Measurements from ENCODE around the gene MINK1. TPM values are rescaled to one million over a fixed set of nuclear protein-coding genes. Genes with fewer than 3 reads are reported as not detected.

The MINK1 gene
- 19.4 and 19.8 TPM in 2 replicates for total RNA-seq (2014; rRNA removed; shearing (Covaris generic))
- 91.4 and 109 TPM in 2 replicates for polyA plus RNA-seq (2014; cell fraction: nucleus; rRNA removed)

DNA sequence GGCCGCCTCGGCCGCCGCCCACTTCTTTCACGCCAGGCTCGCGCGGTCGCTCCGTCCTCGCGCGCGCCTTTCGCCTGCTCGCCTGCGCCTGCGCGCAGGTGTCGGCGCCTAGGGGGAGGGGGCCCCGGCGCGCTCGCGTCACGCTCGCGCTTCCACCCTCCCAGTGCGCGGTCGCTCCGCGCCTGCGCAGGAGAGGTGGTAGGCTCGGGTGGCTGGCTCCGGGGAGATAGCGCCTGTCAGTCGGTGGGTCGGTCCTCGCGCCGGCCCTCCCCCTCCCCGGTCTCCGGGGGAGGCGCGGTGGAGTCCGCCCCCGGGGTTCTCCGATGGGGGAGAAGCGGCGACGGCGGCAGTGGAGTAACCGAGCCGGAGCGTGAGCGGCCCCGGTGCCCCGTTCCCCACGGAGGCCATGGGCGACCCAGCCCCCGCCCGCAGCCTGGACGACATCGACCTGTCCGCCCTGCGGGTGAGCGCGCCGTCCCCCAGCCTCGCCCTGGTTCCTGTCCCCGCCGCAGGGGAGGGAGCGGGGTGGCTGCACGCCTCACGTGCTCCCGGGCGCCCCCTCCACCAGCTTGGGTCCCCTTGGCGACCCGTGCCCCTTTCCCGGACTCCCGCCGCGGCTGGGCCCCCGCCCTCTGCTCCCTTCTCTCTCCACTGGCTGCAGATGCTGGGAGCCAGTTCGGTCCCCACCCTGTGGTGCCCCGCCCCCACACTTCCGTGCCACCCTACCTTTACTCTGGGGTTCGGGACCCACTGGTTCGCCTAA lies at the start of gene MINK1:
MINK1 (plus strand) TSS at position 163 of the 763 bp plus-strand sequence; CDS start at position 407, 244 bp downstream.
- peak; percentile 90 for DNase-seq (ENCODE audit: extremely low read depth, low read depth)

DNA sequence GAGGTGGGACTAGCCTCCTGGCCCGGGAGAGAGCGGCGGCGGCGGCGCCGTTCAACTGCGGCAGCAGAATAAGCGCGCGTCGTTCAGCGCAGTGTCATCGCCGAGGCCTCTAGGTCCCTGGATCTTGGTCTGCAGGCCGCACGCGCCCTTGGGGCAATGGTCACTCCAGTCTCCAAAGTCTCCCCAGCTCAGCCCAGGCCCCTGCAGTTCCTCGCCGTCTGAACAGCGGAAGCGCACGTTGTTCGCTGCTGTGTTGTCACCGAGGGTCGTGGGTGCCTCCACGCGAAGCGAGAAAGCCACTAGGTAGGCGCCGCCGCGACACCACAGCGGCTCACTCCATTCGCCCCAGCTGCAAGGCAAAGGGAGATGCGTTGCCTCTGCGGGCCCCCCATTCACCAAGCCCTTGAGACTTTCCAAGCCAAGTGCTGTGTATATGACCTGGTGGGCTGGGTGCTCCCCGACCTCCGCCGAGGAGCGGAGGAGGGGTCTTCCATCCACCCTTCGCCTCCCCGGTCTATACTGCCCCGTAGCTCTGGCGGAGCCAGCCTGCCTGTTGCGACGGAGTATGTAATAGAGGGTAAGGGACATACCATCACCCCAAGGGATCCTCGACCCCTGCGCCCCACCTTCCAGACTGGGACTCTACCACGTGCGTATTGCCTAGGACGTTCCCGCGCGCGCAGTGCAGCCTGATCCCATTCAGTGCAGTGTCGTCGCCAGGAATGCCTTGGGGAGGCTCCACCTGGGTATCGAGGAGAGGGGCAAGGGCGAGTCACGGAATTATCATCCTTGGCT lies 47.6 kb upstream of the MINK1 start:
- no peak for DNase-seq (ENCODE audit: extremely low read depth, low read depth)

DNA sequence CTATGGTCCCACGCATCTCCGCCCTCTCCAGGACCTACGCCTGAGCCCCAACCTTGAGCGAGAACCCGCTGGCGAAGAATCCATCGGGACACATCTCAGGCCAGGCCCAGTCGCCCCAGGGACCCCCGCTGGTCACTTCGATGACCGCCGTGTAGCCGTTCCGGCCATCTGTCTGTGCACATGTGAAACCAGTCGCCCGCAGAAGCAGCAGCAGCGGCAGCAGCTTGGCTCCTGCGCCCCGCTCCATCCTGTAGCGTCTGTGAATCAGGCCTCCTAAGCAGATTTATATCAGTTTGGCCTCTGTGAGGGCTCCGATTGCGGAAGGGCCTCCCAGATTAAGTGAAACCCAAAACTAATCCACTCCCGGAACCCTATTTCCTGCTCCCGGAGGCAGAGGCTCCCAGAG lies 47.0 kb upstream of the MINK1 start, which contains the start of gene VMO1:
VMO1 (minus strand) TSS at position 259 of the 406 bp plus-strand sequence; CDS start at position 247, 12 bp downstream.
- DNase-seq (ENCODE audit: extremely low read depth, low read depth): no peak

DNA sequence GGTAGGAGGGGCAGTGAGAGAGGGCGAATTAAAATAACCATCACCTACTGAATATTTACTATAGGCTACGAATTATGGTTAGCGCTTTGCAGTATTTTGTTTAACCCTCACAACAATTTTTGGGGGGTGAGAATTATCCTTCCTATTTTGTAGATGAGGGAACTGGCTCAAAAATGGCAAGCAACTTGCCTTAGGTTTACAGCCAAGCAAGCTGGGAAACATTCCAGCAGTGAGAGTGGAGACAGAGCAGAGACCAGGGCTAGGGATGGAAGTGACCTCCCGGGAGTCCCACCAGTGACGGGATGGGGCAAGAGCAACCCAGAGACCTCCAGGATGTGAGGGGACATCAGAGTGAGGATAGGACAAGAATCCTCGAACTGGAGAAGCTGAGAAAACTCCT lies 46.6 kb upstream of the MINK1 start:
- no peak for DNase-seq (ENCODE audit: extremely low read depth, low read depth)

GRCh38 chr17:4788159-4788806 lies 44.9 kb upstream of the MINK1 start:
- no peak for DNase-seq (ENCODE audit: extremely low read depth, low read depth)

DNA sequence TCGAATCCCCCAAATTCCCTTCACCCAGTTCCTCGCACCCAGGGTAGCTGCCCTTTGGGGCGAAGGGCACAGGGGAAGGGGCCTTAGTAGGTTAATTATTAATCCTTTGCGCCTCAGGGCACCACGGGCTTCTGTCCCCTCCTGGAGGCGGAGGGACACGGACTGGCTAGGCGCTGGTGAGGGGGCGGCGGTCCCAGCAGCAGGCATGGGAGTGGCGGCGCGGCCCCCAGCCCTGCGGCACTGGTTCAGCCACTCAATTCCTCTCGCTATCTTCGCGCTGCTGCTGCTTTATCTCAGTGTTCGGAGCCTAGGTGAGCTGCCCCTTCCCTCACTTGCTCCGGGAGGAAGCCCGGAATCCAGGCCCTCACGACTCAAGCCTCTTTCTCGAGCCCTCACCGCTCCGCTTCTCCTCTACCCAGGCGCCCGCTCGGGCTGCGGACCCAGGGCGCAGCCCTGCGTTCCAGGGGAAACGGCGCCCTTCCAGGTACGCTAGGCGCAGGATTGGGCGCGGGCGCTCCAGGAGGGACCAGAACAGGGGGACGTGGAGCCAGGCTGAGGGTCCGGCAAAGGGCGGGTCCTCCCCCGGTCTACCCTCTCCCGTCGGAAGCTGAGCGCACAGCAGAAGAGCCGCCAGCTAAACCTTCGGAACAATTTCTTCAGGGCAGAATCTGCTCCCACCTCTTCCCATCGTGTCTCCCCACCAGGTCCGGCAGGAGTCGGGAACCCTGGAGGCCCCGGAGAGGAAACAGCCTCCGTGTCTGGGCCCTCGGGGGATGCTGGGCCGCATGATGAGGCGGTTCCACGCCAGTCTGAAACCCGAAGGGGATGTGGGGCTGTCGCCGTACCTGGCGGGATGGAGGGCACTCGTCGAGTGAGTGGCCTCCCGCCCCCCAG lies 44.1 kb upstream of the MINK1 start, which contains the start of gene GLTPD2:
GLTPD2 (plus strand) TSS at position 158 of the 894 bp plus-strand sequence; CDS start at position 206, 48 bp downstream.
- DNase-seq (ENCODE audit: extremely low read depth, low read depth): no peak

- DNase-seq (ENCODE audit: extremely low read depth, low read depth): no peak
Observed at GRCh38 chr17:4789701-4789950, 43.5 kb upstream of the MINK1 start.

DNA sequence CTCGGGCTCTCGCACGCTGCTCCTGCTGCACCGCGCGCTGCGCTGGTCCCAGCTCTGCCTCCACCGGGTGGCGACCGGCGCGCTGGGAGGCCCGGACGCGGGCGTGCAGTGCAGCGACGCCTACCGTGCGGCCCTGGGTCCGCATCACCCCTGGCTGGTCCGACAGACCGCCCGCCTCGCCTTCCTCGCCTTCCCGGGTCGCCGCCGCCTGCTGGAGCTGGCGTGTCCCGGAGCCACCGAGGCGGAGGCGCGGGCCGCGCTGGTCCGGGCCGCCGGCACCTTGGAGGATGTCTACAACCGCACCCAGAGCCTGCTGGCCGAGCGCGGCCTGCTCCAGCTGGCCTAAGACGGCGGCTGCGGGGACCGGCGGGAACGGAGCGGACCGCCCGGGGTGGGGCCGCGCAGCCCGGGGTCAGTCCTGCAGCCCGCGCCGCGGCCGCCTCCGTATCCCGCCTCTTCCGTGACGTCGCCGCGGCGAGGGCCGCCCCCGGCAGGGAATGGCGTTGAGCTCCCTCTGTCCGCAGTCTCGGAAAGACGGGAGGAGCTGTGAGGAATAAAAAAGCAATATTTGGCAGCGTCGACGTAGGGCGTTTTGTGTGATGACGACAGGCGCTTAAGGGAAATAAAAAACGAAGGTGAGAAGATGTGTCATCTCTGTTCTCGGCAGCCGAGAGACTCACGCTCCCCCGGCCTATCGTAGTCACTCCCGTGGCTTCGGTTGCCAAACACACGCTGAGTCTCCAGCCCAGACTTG lies 43.0 kb upstream of the MINK1 start:
- DNase-seq (ENCODE audit: extremely low read depth, low read depth): peak; percentile 84

DNA sequence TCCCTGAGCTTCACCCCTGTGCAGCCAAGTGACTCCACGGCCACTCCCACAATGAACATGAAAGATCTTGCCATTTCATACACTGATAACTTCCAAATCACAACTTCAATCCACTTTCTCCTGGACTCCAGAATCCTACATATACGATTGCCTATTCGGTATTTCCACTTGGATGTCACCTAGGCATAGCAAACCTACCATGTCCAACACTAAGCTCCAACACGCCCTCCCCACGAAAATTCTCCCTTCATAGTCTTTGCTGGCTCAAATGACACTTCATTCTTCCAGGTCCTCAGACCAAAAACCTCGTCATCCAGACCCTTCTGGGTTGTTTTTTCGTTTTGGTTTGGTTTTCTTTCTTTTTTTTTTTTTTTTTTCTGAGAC lies 42.4 kb upstream of the MINK1 start:
- no peak for DNase-seq (ENCODE audit: extremely low read depth, low read depth)

GRCh38 chr17:4795168-4795567 lies 38.0 kb upstream of the MINK1 start:
- DNase-seq (ENCODE audit: extremely low read depth, low read depth): no peak

GRCh38 chr17:4796552-4796920 lies 36.6 kb upstream of the MINK1 start:
- no peak for DNase-seq (ENCODE audit: extremely low read depth, low read depth)

DNA sequence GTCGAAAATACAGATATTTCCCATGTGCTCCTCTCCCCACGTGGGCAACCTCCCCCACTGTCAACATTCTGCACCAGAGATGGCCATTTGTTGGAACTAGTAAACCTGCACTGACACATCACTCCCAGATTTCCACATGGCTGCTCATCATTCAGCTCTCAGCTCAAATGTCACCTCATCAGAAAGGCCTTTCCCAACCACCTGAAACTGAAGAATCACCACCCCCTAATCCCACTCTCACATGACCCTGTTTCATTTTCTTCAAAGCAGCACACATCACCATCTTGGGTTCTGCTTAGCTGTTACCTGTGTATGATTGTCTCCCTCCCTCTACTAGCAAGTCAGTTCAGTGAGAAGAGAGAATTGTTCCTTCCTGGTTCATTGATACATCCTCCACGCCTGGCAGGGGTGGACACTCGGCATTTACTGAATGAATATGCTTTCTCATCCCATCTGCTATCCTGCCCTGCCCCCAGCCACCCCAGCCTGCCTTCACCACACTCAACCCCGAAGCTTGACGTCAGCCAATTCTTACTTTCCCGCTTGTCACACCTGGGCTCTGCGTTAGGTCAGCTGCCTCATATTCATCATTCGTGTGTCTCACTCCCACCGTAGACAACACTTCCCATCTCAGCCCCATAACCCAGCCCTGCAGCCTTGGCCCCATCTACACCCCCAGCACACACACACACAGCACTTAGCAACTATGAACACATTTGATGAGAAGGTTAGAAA lies 32.5 kb upstream of the MINK1 start:
- no peak for DNase-seq (ENCODE audit: extremely low read depth, low read depth)

GRCh38 chr17:4802228-4802627 lies 30.9 kb upstream of the MINK1 start, which contains the start of gene C17orf114:
TSS of gene C17orf114 (minus strand) at chr17:4802328.
- no peak for DNase-seq (ENCODE audit: extremely low read depth, low read depth)

- DNase-seq (ENCODE audit: extremely low read depth, low read depth): no peak
Observed at GRCh38 chr17:4806456-4806776, 26.7 kb upstream of the MINK1 start.

- DNase-seq (ENCODE audit: extremely low read depth, low read depth): peak; percentile 84
Observed at GRCh38 chr17:4806777-4807604, 26.1 kb upstream of the MINK1 start, which contains the start of gene PLD2. TSS of gene PLD2 (plus strand) at chr17:4807152. CDS start at chr17:4807773, 621 bp downstream.

- DNase-seq (ENCODE audit: extremely low read depth, low read depth): no peak
Observed at GRCh38 chr17:4807605-4808377, 25.3 kb upstream of the MINK1 start.

DNA sequence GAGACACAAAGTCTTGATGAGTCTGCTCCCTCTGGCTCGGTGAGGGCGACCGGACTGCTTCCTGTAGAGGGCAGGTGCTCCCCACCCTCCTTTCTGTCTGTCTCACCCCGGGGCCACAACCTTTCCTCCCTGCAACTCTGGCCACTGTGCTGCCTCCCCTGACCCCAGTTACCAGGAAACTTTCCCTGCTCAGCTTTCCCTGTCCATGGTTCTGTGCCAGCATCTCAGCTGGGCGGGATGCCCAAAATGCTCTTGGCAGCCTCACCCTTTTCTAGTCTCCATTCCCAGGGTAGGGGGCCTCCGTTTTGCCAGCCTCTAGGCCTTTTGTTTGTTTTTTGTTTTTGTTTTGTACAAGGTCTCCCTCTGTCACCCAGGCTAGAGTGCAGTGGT lies 24.8 kb upstream of the MINK1 start:
- no peak for DNase-seq (ENCODE audit: extremely low read depth, low read depth)
